ENCODE data around the gene SPEN.

DNA sequence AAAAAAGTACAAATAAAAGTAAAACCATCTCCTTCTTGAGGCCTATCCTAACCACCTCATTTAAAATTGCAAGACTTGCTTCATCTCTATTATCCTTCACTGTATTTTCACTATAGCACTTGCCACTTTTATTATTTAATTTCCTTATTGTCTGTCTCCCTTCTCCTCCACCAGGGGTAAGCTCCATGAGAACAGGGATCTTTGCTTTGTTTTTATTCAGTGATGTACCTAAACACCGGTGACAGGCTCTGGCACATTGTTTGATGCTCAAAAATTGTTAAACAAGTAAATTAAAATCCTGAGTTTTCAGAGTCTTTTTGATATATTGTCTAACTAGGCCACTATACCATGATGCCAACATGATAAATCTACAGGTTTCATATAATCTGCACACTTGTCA is 17.2 kb upstream of the SPEN start:
- TF ChIP-seq, protein P1, sequence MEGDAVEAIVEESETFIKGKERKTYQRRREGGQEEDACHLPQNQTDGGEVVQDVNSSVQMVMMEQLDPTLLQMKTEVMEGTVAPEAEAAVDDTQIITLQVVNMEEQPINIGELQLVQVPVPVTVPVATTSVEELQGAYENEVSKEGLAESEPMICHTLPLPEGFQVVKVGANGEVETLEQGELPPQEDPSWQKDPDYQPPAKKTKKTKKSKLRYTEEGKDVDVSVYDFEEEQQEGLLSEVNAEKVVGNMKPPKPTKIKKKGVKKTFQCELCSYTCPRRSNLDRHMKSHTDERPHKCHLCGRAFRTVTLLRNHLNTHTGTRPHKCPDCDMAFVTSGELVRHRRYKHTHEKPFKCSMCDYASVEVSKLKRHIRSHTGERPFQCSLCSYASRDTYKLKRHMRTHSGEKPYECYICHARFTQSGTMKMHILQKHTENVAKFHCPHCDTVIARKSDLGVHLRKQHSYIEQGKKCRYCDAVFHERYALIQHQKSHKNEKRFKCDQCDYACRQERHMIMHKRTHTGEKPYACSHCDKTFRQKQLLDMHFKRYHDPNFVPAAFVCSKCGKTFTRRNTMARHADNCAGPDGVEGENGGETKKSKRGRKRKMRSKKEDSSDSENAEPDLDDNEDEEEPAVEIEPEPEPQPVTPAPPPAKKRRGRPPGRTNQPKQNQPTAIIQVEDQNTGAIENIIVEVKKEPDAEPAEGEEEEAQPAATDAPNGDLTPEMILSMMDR (IDR thresholded peaks at IDR 0.05; ENCODE audit: poor library complexity, severe bottlenecking) = no peak
- no peak for TF ChIP-seq EP300 (conservative IDR thresholded peaks at IDR 0.05; ENCODE audit: poor library complexity, severe bottlenecking)
- no peak for TF ChIP-seq TAF1 (IDR thresholded peaks at IDR 0.05; ENCODE audit: low read depth)
- no peak for TF ChIP-seq EZH2 (IDR thresholded peaks at IDR 0.05; ENCODE audit: borderline replicate concordance, insufficient read depth, low read length, poor library complexity, severe bottlenecking)
- no peak for TF ChIP-seq POLR2AphosphoS5 (IDR thresholded peaks at IDR 0.05)
- TF ChIP-seq, protein P2, sequence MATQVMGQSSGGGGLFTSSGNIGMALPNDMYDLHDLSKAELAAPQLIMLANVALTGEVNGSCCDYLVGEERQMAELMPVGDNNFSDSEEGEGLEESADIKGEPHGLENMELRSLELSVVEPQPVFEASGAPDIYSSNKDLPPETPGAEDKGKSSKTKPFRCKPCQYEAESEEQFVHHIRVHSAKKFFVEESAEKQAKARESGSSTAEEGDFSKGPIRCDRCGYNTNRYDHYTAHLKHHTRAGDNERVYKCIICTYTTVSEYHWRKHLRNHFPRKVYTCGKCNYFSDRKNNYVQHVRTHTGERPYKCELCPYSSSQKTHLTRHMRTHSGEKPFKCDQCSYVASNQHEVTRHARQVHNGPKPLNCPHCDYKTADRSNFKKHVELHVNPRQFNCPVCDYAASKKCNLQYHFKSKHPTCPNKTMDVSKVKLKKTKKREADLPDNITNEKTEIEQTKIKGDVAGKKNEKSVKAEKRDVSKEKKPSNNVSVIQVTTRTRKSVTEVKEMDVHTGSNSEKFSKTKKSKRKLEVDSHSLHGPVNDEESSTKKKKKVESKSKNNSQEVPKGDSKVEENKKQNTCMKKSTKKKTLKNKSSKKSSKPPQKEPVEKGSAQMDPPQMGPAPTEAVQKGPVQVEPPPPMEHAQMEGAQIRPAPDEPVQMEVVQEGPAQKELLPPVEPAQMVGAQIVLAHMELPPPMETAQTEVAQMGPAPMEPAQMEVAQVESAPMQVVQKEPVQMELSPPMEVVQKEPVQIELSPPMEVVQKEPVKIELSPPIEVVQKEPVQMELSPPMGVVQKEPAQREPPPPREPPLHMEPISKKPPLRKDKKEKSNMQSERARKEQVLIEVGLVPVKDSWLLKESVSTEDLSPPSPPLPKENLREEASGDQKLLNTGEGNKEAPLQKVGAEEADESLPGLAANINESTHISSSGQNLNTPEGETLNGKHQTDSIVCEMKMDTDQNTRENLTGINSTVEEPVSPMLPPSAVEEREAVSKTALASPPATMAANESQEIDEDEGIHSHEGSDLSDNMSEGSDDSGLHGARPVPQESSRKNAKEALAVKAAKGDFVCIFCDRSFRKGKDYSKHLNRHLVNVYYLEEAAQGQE (IDR thresholded peaks at IDR 0.05; ENCODE audit: borderline replicate concordance) = no peak
- TF ChIP-seq SMC3 (conservative IDR thresholded peaks at IDR 0.05; ENCODE audit: poor library complexity) = no peak

Data from neural cell (in vitro differentiated cells).